Endothelial cell of umbilical vein (primary cell): ENCODE measurements around the gene CSMD2. TPM values are rescaled to one million over a fixed set of nuclear protein-coding genes. Genes with fewer than 3 reads are reported as not detected.

ENCODE experiments used
- BruUV-seq: library from RNA; stranded (reverse); fragments of 400-500 nt; replicated peaks from 2 replicates; lab custom pipeline; 2021; lab: Mats Ljungman, UMichigan
- CTCF ChIA-PET: fragments of 300-600, 350-600 bp; sonication (Branson Sonifier 250); formaldehyde crosslinking; loops from one replicate; lab custom pipeline; 2021; ENCODE audit warnings: antibody characterized with exemption, inconsistent platforms; lab: Charles Lee
- POLR2A ChIA-PET: fragments of 300-600, 350-600 bp; sonication (Branson Sonifier 250); formaldehyde crosslinking; loops from one replicate; lab custom pipeline; 2021; ENCODE audit warnings: antibody characterized with exemption, inconsistent platforms; lab: Charles Lee
- DNase-seq: peaks from one replicate; pipeline ENCODE4 v3.0.0-alpha.2; 2011; ENCODE audit warnings: low read depth, low spot score
- FAIRE-seq: peaks from 2 replicates; lab custom pipeline; 2011; peaks lifted over from hg19 to GRCh38; lab: Jason Lieb, UNC
- H2AFZ ChIP-seq: 2 replicates; pipeline ENCODE4 v1.6.0; 2012; ENCODE audit warnings: low read depth, low read length, control low read depth, inconsistent platforms
- H3K27ac ChIP-seq: 2 replicates; pipeline ENCODE4 v1.5.1; 2011; ENCODE audit warnings: low read depth, mild to moderate bottlenecking, control low read depth, low read length, moderate library complexity; ENCODE audit not compliant: insufficient read depth
- H3K27me3 ChIP-seq, 2 experiments: 2 replicates each; pipeline versions ENCODE4 v1.6.0 to v1.6.1; 2011; ENCODE audit warnings: low read length in 2 of 2, mixed read lengths in 1 of 2; ENCODE audit not compliant: control insufficient read depth in 2 of 2, insufficient read depth in 2 of 2
- H3K36me3 ChIP-seq, 2 experiments: 2 replicates in 1 of 2; 3 replicates in 1 of 2; pipeline ENCODE4 v1.5.1; 2011; ENCODE audit warnings: low read length in 2 of 2, mild to moderate bottlenecking in 1 of 2, moderate library complexity in 1 of 2; ENCODE audit not compliant: control insufficient read depth in 2 of 2, insufficient read depth in 2 of 2; ENCODE audit errors: extremely low read depth in 1 of 2
- H3K4me1 ChIP-seq: 3 replicates; pipeline ENCODE4 v1.5.1; 2011; ENCODE audit warnings: mild to moderate bottlenecking, low read length; ENCODE audit not compliant: control insufficient read depth, insufficient read depth; ENCODE audit errors: extremely low read depth
- H3K4me2 ChIP-seq: 2 replicates; pipeline ENCODE4 v1.6.1; 2011; ENCODE audit warnings: low read length, control low read depth, mixed read lengths; ENCODE audit not compliant: insufficient read depth
- H3K4me3 ChIP-seq, 3 experiments: fragments of 200-600 bp in 1 of 3; sonication (generic), shearing (Covaris generic) in 1 of 3; replicated peaks in 1 of 3; 2 replicates each; pipeline ENCODE4 v1.5.1; 2011 to 2016; ENCODE audit warnings: control low read depth in 3 of 3, low read length in 3 of 3, mild to moderate bottlenecking in 2 of 3, inconsistent platforms in 1 of 3, low read depth in 1 of 3, moderate library complexity in 1 of 3; ENCODE audit not compliant: insufficient read depth in 1 of 3
- H3K79me2 ChIP-seq: 2 replicates; pipeline ENCODE4 v1.6.0; 2012; ENCODE audit warnings: low read length, inconsistent platforms; ENCODE audit not compliant: control insufficient read depth, insufficient read depth
- H3K9ac ChIP-seq: replicated peaks from 2 replicates; pipeline ENCODE3; 2011; ENCODE audit warnings: low read length, control low read depth; ENCODE audit not compliant: insufficient read depth; ENCODE audit errors: extremely low read depth
- H3K9me1 ChIP-seq: replicated peaks from 3 replicates; pipeline ENCODE4 v1.6.0; 2011; ENCODE audit warnings: mild to moderate bottlenecking, low read length; ENCODE audit not compliant: control insufficient read depth, insufficient read depth; ENCODE audit errors: extremely low read depth
- H3K9me3 ChIP-seq: replicated peaks from 2 replicates; pipeline ENCODE4 v1.5.1; 2012; ENCODE audit warnings: low read length, inconsistent platforms; ENCODE audit not compliant: control insufficient read depth, insufficient read depth
- H4K20me1 ChIP-seq: replicated peaks from 2 replicates; pipeline ENCODE3; 2011; ENCODE audit warnings: mild to moderate bottlenecking, low read length; ENCODE audit not compliant: control insufficient read depth, insufficient read depth; ENCODE audit errors: extremely low read depth
- EZH2 ChIP-seq: IDR thresholded peaks from 2 replicates; pipeline ENCODE4 v1.6.1; 2012; ENCODE audit warnings: borderline replicate concordance, low read depth, mild to moderate bottlenecking, moderate library complexity, low read length, inconsistent platforms; ENCODE audit not compliant: severe bottlenecking
- FOS ChIP-seq: IDR thresholded peaks from 2 replicates; pipeline ENCODE4 v1.6.1; 2011; ENCODE audit warnings: mild to moderate bottlenecking, low read length, moderate library complexity, borderline replicate concordance; ENCODE audit not compliant: insufficient read depth
- GATA2 ChIP-seq: IDR thresholded peaks from 2 replicates; pipeline ENCODE4 v1.7.0; 2011; ENCODE audit warnings: low read depth, mild to moderate bottlenecking, moderate library complexity, mixed read lengths, low read length; ENCODE audit not compliant: insufficient read length, insufficient read depth
- JUN ChIP-seq: IDR thresholded peaks from 2 replicates; pipeline ENCODE4 v1.6.1; 2011; ENCODE audit warnings: borderline replicate concordance, low read depth; ENCODE audit not compliant: insufficient read length, insufficient read depth
- MYC ChIP-seq: IDR thresholded peaks from one replicate; pipeline ENCODE4 v1.6.1; 2011; ENCODE audit warnings: mild to moderate bottlenecking, low read depth, low read length
- POLR2A ChIP-seq: IDR thresholded peaks from 2 replicates; pipeline ENCODE4 v1.6.1; 2012; ENCODE audit warnings: low read depth, mild to moderate bottlenecking, control low read depth, low read length
- POLR2AphosphoS5 ChIP-seq: IDR thresholded peaks from 2 replicates; pipeline ENCODE4 v1.6.1; 2012; ENCODE audit warnings: low read depth, mild to moderate bottlenecking, control low read depth, low read length, moderate library complexity; ENCODE audit not compliant: insufficient read depth
- dilution Hi-C: fragments of 300-500 bp; cut with MboI; formaldehyde crosslinking; loops from one replicate; pipeline ENCODE4 v1.15.0; 2019; ENCODE audit warnings: low sequenced_read_pairs; ENCODE audit not compliant: extremely low pct_ligation_motif_present
- intact Hi-C: fragments of 100-400 bp; cut with micrococcal nuclease; formaldehyde crosslinking; loops from one replicate; pipeline ENCODE4 v1.10.0; 2022
- polyA plus RNA-seq, 4 experiments: library from polyadenylated mRNA; depleted of rRNA in 3 of 4; stranded (reverse) in 3 of 4; unstranded in 1 of 4; fragments of >200 nt; gene quantifications; 2 replicates each; pipeline versions ENCODE4 v1.2.1 to v1.2.3, GENCODE V29; 2011 to 2012; ENCODE audit warnings: missing spikeins in 1 of 4
- total RNA-seq: library from RNA; stranded (reverse); gene quantifications from 2 replicates; pipeline ENCODE4 v1.2.3, GENCODE V29; 2021
- TF ChIP-seq, protein P1 (sequence below): IDR thresholded peaks from 2 replicates; pipeline ENCODE4 v1.6.1; 2011; ENCODE audit not compliant: insufficient read depth, insufficient read length
- TF ChIP-seq, protein P2 (sequence below), 2 donors: IDR thresholded peaks; 1 replicate in 1 of 2; 2 replicates in 1 of 2; pipeline ENCODE4 v1.5.1; 2011; ENCODE audit warnings: low read length in 2 of 2, mild to moderate bottlenecking in 2 of 2, moderate library complexity in 2 of 2, control low read depth in 1 of 2, inconsistent platforms in 1 of 2, low read depth in 1 of 2; ENCODE audit not compliant: insufficient read depth in 1 of 2; ENCODE audit errors: extremely low read depth in 1 of 2

The CSMD2 gene
- total and polyA plus RNA-seq, 2 donors (not counting 3 experiments of a cell fraction or from before 2014, with no cell fraction given) = under 0.01 TPM; not detected in 1

DNA sequence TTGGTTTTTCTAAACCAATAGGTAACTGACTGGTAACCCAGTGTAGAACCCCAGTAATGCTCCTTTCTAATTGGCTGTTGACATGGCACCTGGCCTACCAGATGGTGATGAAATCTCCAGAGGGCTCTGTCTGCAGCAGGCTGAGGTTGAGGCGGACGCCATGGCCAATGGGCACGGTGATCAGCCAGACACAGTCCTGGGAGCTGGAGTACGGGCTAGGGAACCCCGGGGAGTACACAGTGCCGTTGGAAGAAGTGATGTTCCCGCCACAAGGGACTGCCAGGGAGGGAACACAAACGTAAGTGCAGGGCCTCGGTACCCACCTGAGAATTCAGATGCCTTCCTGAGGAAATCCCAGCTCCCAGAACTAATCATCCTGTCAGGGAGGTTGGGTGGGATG is 562.8 kb downstream of the CSMD2 start:
- Histone ChIP-seq H3K27ac (no peak overlapping the region), H3K9me1 (no peaks in the 10 kb centered on the region), H3K9me3 (no peaks in the 10 kb centered on the region), H3K9ac (no peak overlapping the region), H3K36me3 (no peaks in the 10 kb centered on the region), H3K27me3 (no peaks in the 10 kb centered on the region), H3K4me2 (no peak overlapping the region), H2AFZ (no peak overlapping the region), H4K20me1 (no peaks in the 10 kb centered on the region), H3K4me1 (no peaks in the 10 kb centered on the region), H3K79me2 (no peaks in the 10 kb centered on the region), H3K4me3 (no peak overlapping the region)
- TF ChIP-seq FOS (no peak), POLR2AphosphoS5 (no peak), GATA2 (no peak), JUN (no peak), MYC (no peak), EZH2 (no peak), POLR2A (no peak)
- TF ChIP-seq, protein P1, sequence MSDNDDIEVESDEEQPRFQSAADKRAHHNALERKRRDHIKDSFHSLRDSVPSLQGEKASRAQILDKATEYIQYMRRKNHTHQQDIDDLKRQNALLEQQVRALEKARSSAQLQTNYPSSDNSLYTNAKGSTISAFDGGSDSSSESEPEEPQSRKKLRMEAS = no peak
- TF ChIP-seq, protein P2, sequence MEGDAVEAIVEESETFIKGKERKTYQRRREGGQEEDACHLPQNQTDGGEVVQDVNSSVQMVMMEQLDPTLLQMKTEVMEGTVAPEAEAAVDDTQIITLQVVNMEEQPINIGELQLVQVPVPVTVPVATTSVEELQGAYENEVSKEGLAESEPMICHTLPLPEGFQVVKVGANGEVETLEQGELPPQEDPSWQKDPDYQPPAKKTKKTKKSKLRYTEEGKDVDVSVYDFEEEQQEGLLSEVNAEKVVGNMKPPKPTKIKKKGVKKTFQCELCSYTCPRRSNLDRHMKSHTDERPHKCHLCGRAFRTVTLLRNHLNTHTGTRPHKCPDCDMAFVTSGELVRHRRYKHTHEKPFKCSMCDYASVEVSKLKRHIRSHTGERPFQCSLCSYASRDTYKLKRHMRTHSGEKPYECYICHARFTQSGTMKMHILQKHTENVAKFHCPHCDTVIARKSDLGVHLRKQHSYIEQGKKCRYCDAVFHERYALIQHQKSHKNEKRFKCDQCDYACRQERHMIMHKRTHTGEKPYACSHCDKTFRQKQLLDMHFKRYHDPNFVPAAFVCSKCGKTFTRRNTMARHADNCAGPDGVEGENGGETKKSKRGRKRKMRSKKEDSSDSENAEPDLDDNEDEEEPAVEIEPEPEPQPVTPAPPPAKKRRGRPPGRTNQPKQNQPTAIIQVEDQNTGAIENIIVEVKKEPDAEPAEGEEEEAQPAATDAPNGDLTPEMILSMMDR (IDR thresholded peaks at IDR 0.05; ENCODE audit: extremely low read depth in 1 of 2, insufficient read depth in 1 of 2, low read depth in 1 of 2, low read length in 2 of 2) = no peak
- DNase-seq = no peak
- ChIA-PET POLR2A (no interaction called here), CTCF (interaction anchor here (1.4 kb wide), 1 partner anchor 11 kb away, joined by 6 read pairs; no protein-coding TSS in a partner anchor)
- intact Hi-C loops = no loop called here
- BruUV-seq = no TSS peak
- FAIRE-seq = no peak
- dilution Hi-C loops = no loop called here
